Activated CD4-positive, alpha-beta T cell treated with anti-CD3 and anti-CD28 coated beads for 36 hours (primary cell): ENCODE results near the gene KIAA1217. TPM values are rescaled to one million over a fixed set of nuclear protein-coding genes. Genes with fewer than 3 reads are reported as not detected.

Experiments
- ATAC-seq: fragments of 200-7000 bp; cut with Tn5 transposase; one replicate; pipeline ENCODE4 v1.10.0; 2021; ENCODE audit warnings: mild to moderate bottlenecking, moderate library complexity
- CTCF ChIA-PET: fragments of 350-600 bp; sonication (Branson Sonifier 250); formaldehyde crosslinking; loops from one replicate; lab custom pipeline; 2021; ENCODE audit warnings: antibody characterized with exemption; lab: Charles Lee
- POLR2A ChIA-PET: fragments of 350-600 bp; sonication (Branson Sonifier 250); formaldehyde crosslinking; loops from one replicate; lab custom pipeline; 2021; ENCODE audit warnings: antibody characterized with exemption, inconsistent platforms; lab: Charles Lee
- DNase-seq: peaks from one replicate; pipeline ENCODE4 v3.0.0-alpha.2; 2020
- H3K27ac Mint-ChIP-seq: one replicate; pipeline ENCODE4 v1.8.0; 2021; ENCODE audit warnings: mixed read lengths
- H3K27me3 Mint-ChIP-seq: one replicate; pipeline ENCODE4 v1.8.0; 2021; ENCODE audit warnings: mixed read lengths
- H3K36me3 Mint-ChIP-seq: one replicate; pipeline ENCODE4 v1.8.0; 2021; ENCODE audit warnings: low read depth, mixed read lengths
- H3K4me1 Mint-ChIP-seq: one replicate; pipeline ENCODE4 v1.8.0; 2021; ENCODE audit warnings: mixed read lengths
- H3K4me3 Mint-ChIP-seq: one replicate; pipeline ENCODE4 v1.8.0; 2021; ENCODE audit warnings: mild to moderate bottlenecking, moderate library complexity, mixed read lengths
- H3K9me3 Mint-ChIP-seq: one replicate; pipeline ENCODE4 v1.8.0; 2021; ENCODE audit warnings: low read depth, mixed read lengths
- intact Hi-C, 2 experiments: fragments of 100-400 bp; cut with DNase I in 1 of 2; cut with micrococcal nuclease in 1 of 2; formaldehyde crosslinking; loops; one replicate each; pipeline versions ENCODE4 v1.14.2 to v1.15.1; 2022 to 2024; cut with DNase I, micrococcal nuclease
- total RNA-seq, 2 experiments: library from RNA; stranded (reverse); gene quantifications; one replicate each; pipeline ENCODE4 v1.2.3, GENCODE V29; 2021

KIAA1217 gene
- total RNA-seq, 2 experiments from 2014 or later = 0.53 to 0.60 TPM

DNA sequence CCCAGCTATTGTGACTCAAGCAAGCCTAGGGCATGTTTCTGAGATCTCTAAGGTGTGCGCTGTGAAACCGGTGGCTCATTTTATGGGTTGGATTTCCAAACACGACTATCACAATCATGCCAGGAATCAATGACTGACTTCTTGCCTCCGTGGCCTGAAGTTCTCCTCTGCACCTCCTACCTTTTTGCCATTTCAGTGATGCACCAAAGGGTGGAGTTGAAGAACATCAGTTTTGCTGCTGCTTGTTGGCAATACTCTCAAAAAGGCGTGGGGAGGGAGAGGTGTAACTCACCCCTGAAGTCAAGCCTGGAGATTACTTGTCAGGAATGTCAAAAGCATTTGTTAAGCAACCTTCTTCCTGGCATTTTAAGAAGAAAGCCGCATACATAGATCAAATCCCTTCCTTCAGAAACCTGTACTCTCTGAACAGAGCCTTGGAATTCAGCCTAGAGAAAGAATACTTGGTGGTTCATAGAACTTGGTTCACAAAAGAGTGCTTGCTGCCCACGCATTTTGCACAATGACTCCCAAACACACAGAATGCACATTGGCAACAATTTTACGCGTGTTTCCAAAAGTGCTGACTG, 41.0 kb downstream of the KIAA1217 start:
- Mint-ChIP-seq H3K9me3 (no peaks in the 10 kb centered on the region), H3K27ac (no peak overlapping the region), H3K4me1 (no peaks in the 10 kb centered on the region), H3K36me3 (no peaks in the 10 kb centered on the region), H3K27me3 (peaks cover 10% of the 10 kb centered on the region), H3K4me3 (no peak overlapping the region)
- POLR2A ChIA-PET = no interaction called here
- intact Hi-C loops = no loop called here
- no peak for DNase-seq
- ATAC-seq = no peak
- CTCF ChIA-PET = interaction anchor here (0.5 kb wide), 1 partner anchor 1555 kb away, joined by 4 read pairs; no protein-coding TSS in a partner anchor

DNA sequence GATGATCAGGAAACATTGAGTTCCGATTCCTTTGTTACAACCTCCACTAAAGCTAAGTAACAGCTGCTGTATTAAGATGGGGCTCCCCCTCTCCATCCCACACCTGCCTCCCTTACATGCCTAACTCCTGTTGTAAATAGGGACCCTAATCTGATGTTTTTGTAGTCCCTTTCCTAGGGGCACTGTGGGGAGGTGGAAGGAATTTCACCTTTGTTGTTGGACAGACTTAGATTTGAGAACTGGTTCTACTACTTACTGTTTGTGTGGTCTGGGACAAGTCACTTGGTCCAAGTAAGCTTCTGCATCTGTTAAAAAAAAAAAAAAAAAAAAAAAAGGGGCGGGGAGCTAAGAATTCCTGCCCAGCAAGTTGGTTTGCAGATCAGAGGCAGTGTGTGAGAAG, 42.6 kb downstream of the KIAA1217 start:
- H3K36me3 Mint-ChIP-seq = no peaks in the 10 kb centered on the region
- no peak overlapping the region for H3K4me3 Mint-ChIP-seq
- ChIA-PET POLR2A (no interaction called here), CTCF (no interaction called here)
- H3K4me1 Mint-ChIP-seq = no peaks in the 10 kb centered on the region
- intact Hi-C loops = no loop called here
- ATAC-seq = no peak
- H3K27ac Mint-ChIP-seq = no peak overlapping the region
- H3K9me3 Mint-ChIP-seq = no peaks in the 10 kb centered on the region
- peaks cover 3% of the 10 kb centered on the region for H3K27me3 Mint-ChIP-seq
- no peak for DNase-seq

- ChIA-PET CTCF (no interaction called here), POLR2A (no interaction called here)
- no peaks in the 10 kb centered on the region for H3K9me3 Mint-ChIP-seq
- intact Hi-C loops = no loop called here
- H3K4me3 Mint-ChIP-seq = no peak overlapping the region
- ATAC-seq (no peak), DNase-seq (no peak)
- H3K36me3 Mint-ChIP-seq = no peaks in the 10 kb centered on the region
- H3K4me1 Mint-ChIP-seq = no peaks in the 10 kb centered on the region
- H3K27me3 Mint-ChIP-seq = no peaks in the 10 kb centered on the region
- H3K27ac Mint-ChIP-seq = no peak overlapping the region
Observed at GRCh38 chr10:24254180-24254579, 45.2 kb downstream of the KIAA1217 start.

GRCh38 chr10:24255115-24255880, 46.4 kb downstream of the KIAA1217 start:
- no peak for DNase-seq
- H3K4me1 Mint-ChIP-seq = no peaks in the 10 kb centered on the region
- no peak overlapping the region for H3K4me3 Mint-ChIP-seq
- CTCF ChIA-PET = no interaction called here
- intact Hi-C loops = no loop called here
- no peaks in the 10 kb centered on the region for H3K27me3 Mint-ChIP-seq
- no peak for ATAC-seq
- no peaks in the 10 kb centered on the region for H3K36me3 Mint-ChIP-seq
- POLR2A ChIA-PET = no interaction called here
- no peak overlapping the region for H3K27ac Mint-ChIP-seq
- H3K9me3 Mint-ChIP-seq = no peaks in the 10 kb centered on the region

- no peaks in the 10 kb centered on the region for H3K4me1 Mint-ChIP-seq
- no peak overlapping the region for H3K27ac Mint-ChIP-seq
- H3K4me3 Mint-ChIP-seq = no peak overlapping the region
- H3K36me3 Mint-ChIP-seq = no peaks in the 10 kb centered on the region
- CTCF ChIA-PET = no interaction called here
- no peaks in the 10 kb centered on the region for H3K27me3 Mint-ChIP-seq
- intact Hi-C loops = no loop called here
- no peaks in the 10 kb centered on the region for H3K9me3 Mint-ChIP-seq
- no peak for ATAC-seq
- no peak for DNase-seq
- POLR2A ChIA-PET = no interaction called here
Observed at GRCh38 chr10:24255881-24256311, 47.0 kb downstream of the KIAA1217 start.

GRCh38 chr10:24256619-24257107, 47.7 kb downstream of the KIAA1217 start:
- H3K36me3 Mint-ChIP-seq = no peaks in the 10 kb centered on the region
- H3K27me3 Mint-ChIP-seq = no peaks in the 10 kb centered on the region
- H3K4me1 Mint-ChIP-seq = no peaks in the 10 kb centered on the region
- intact Hi-C loops = no loop called here
- DNase-seq = no peak
- H3K27ac Mint-ChIP-seq = no peak overlapping the region
- POLR2A ChIA-PET = no interaction called here
- no peak for ATAC-seq
- CTCF ChIA-PET = no interaction called here
- H3K9me3 Mint-ChIP-seq = no peaks in the 10 kb centered on the region
- no peak overlapping the region for H3K4me3 Mint-ChIP-seq

DNA sequence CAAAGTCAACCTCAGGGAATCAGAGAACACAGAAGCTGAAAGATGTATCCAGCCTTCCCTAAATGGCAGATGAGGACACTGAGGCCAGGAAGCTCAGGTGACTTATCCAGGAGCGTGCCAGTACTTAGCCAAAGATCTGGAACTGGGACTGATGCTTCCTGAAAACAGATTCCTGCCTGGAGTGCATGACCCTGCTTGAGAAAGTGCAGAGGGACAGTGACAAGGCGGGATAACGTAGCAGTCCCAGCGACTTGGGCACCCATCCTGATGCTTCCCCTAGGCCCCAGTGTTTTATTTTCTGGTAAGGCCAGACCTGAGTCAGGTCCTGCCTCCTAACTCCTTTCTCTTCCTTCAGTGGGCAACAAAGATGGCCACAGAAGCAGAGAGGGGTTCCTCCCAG, 48.6 kb downstream of the KIAA1217 start:
- POLR2A ChIA-PET = no interaction called here
- CTCF ChIA-PET = no interaction called here
- H3K9me3 Mint-ChIP-seq = no peaks in the 10 kb centered on the region
- no peaks in the 10 kb centered on the region for H3K27me3 Mint-ChIP-seq
- H3K4me3 Mint-ChIP-seq = no peak overlapping the region
- no peak for DNase-seq
- H3K4me1 Mint-ChIP-seq = no peaks in the 10 kb centered on the region
- ATAC-seq = no peak
- no peaks in the 10 kb centered on the region for H3K36me3 Mint-ChIP-seq
- no peak overlapping the region for H3K27ac Mint-ChIP-seq
- intact Hi-C loops = no loop called here

DNA sequence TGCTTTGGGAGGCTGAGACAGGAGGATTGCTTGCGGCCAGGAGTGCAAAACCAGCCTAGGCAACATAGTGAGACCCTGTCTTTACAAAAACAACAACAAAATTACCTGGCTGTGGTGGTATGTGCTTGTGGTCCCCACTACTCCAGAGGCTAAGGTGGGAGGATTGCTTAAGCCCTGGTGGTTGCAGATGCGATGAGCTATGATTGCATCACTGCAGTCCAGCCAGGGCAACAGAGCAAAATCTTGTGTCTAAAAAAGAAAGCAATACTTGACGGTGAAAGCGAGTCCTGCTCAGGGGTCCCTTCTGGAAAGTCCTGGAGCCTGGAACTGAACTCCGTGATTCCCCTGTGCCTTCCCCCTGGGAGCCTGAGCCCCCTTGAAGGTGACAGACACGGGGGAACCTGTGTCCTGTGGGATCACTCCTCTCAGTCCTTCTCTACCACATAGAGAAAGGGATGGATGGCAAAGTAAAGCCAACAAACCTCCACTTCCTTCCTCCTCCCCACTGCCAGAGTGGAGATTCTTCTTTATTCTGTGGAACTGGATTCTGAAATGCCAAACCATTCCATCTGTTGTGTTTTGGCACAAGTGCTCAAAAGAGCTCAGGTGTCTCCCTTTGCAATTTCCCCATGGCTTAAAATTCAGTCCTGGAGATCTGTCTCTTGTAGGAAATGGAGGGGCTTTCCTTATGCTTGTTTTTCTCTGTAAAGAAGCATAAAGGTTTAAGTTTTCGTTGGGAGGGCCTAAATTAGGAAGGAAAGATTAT, 50.6 kb downstream of the KIAA1217 start:
- POLR2A ChIA-PET = no interaction called here
- intact Hi-C loops = no loop called here
- Mint-ChIP-seq H3K9me3 (no peaks in the 10 kb centered on the region), H3K36me3 (no peaks in the 10 kb centered on the region), H3K27ac (no peak overlapping the region), H3K4me3 (no peak overlapping the region), H3K4me1 (no peaks in the 10 kb centered on the region), H3K27me3 (no peaks in the 10 kb centered on the region)
- CTCF ChIA-PET = interaction anchor here (0.6 kb wide), 1 partner anchor 157 kb away, joined by 5 read pairs; no protein-coding TSS in a partner anchor
- ATAC-seq (no peak), DNase-seq (no peak)

GRCh38 chr10:24261627-24262026, 52.7 kb downstream of the KIAA1217 start:
- no peaks in the 10 kb centered on the region for H3K36me3 Mint-ChIP-seq
- DNase-seq = no peak
- POLR2A ChIA-PET = no interaction called here

GRCh38 chr10:24262929-24263590, 54.1 kb downstream of the KIAA1217 start:
- no peak overlapping the region for H3K4me3 Mint-ChIP-seq
- ChIA-PET CTCF (no interaction called here), POLR2A (no interaction called here)
- H3K4me1 Mint-ChIP-seq = no peaks in the 10 kb centered on the region
- H3K27me3 Mint-ChIP-seq = peaks cover 2% of the 10 kb centered on the region
- no peaks in the 10 kb centered on the region for H3K36me3 Mint-ChIP-seq
- intact Hi-C loops = no loop called here
- peaks cover 2% of the 10 kb centered on the region for H3K9me3 Mint-ChIP-seq
- DNase-seq = no peak
- no peak for ATAC-seq
- no peak overlapping the region for H3K27ac Mint-ChIP-seq

More at GRCh38 chr10:24261627-24262026, 52.7 kb downstream of the KIAA1217 start:
- ATAC-seq = no peak
- peaks cover 2% of the 10 kb centered on the region for H3K27me3 Mint-ChIP-seq
- intact Hi-C loops = no loop called here
- peaks cover 2% of the 10 kb centered on the region for H3K9me3 Mint-ChIP-seq
- H3K4me1 Mint-ChIP-seq = no peaks in the 10 kb centered on the region
- no peak overlapping the region for H3K27ac Mint-ChIP-seq
- H3K4me3 Mint-ChIP-seq = no peak overlapping the region
- CTCF ChIA-PET = no interaction called here

- CTCF ChIA-PET = no interaction called here
- H3K9me3 Mint-ChIP-seq = peaks cover 2% of the 10 kb centered on the region
Observed at GRCh38 chr10:24269476-24269875, 60.5 kb downstream of the KIAA1217 start.

More at GRCh38 chr10:24269476-24269875, 60.5 kb downstream of the KIAA1217 start:
- Mint-ChIP-seq H3K4me1 (no peaks in the 10 kb centered on the region), H3K36me3 (no peaks in the 10 kb centered on the region), H3K27me3 (peaks cover 2% of the 10 kb centered on the region), H3K27ac (no peak overlapping the region), H3K4me3 (no peak overlapping the region)
- POLR2A ChIA-PET = no interaction called here
- ATAC-seq (no peak), DNase-seq (no peak)
- intact Hi-C loops = no loop called here
